ENCODE measurements around the gene MYCN.

Gene MYCN

GRCh38 chr2:15979051-15979758, 38.9 kb downstream of the MYCN start:
- DNase-seq (ENCODE audit: low spot score): no peak

DNA sequence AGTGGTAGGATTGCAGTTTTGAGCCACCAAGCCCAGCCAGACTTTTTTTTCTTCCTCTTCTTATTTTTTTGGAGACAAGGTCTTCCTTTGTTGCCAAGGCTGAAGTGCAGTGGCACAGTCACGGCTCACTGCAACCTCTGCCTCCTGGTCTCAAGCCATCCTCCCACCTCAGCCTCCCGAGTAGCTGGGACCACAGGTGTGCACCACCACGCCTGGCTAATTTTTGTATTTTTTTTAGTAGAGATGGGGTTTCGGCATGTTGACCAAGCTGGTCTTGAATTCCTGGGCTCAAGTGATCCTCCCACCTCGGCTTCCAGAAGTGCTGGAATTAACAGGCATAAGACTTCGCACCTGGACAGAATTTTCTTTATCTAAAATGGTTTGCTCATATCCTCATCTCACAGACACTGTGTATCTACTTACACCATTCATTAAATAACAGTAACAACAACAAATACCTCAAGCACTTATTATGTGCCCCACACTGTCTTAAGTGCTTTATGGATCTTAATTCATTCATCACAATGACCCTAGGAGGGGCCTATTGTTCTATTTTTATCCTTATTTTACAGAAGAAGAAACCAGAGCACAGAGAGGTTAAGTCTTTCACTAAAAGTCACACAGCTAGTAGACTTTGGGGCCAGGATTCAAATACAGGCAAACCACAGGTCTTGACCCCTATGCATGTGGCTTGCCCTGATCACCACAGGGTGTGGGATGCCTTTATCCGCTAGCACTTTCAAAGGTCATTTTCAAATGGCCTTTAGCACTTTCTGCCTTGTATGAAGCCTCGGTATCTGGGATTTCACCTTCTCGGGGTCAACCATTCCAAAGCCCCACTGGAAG, 39.6 kb downstream of the MYCN start:
- DNase-seq (ENCODE audit: low spot score): no peak

GRCh38 chr2:15980605-15981098, 40.3 kb downstream of the MYCN start:
- no peak for DNase-seq (ENCODE audit: low spot score)

DNA sequence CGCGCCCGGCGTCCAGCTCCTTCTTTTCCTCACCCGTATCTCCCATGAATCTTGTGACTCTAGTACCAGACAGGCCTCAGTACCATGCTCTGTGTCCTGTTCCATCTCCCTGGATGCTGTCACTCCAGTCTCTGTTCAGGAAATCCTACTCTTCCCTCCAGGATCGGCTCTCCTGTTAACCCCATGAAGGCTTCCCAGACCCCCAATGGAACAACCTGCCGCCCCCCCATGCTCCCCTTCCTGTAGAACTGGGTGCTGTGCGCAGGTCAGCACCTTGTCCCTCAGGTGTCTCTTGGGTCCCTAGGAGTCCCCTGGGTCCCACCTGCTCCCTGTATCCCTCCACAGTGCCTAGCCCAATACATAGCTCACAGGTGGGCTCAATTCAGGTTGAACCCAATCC, 41.3 kb downstream of the MYCN start:
- DNase-seq (ENCODE audit: low spot score): no peak

DNA sequence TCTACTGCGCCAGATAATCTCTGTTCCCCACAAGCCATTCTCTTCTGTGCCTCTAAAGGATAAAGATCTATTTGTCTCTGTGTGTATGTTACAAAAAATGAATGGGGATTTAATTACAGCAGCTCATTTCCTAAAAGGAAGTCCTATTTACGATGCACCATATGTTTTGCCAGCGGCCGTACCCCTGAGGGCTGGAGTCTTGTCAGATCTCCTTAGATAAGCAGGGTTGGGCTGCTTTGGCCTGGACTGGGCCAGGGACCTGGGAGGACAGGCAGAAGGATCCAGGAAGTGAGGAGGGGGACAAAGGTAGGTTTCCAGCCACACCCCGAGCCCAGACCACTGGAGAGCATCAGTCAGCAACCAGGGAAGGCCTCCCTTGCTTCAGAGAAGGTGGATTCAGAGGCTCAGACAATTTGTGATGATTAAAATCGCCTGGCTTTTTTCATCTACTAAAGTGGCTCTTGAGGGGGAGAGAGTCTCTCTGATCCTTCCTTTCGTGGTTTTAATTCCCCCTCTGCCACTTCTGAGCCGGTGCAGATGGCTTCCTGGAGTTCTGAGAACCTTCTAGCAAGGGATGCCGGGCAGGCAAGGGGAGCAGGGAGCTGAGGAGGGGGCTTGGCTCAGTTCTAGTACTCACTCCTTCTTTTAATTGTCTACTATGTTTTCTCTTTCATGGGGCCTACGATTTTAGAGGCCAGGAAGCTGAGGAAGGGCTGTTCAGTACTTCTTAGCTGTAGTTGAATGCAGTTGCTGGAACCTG, 42.1 kb downstream of the MYCN start:
- no peak for DNase-seq (ENCODE audit: low spot score)

DNA sequence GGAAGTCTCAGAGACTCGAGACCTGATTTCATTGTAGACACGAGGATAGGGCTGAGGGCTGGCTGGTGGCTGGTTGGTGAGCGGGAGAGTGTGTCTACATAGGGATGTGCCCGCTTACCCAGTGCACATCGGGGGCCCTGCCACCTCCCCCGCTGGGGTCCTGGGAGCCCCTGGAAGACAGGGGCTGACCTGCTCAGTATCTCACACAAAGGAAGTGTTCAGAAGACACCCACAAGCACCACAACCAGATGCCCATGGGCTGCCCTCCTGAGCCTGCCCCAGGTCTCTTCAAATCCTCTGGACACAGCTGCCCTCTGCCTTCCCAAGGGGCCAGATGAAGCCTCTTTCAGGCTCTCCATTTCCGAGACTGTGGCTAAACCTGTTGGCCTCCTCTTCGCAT, 43.1 kb downstream of the MYCN start:
- no peak for DNase-seq (ENCODE audit: low spot score)

- DNase-seq (ENCODE audit: low spot score): no peak
Observed at GRCh38 chr2:15984368-15985255, 44.3 kb downstream of the MYCN start.

DNA sequence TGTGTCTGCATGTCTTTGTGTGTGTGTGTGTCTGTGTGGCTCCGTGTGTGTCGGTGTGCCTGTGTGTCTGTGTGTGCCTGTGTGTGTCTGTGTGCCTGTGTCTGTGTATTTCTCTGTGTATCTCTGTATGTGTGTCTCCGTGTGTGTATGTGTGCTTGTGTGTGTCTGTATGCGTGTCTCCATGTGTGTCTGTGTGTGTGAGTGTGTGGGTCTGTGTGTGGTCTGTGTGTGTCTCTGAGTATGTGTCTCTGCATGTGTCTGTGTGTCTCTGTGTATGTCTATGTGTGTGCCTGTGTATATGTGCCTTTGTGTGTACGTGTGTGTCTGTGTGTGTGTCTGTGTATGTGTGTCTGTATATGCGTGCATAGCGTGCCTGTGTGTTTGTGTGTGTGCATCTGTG, 45.2 kb downstream of the MYCN start:
- DNase-seq (ENCODE audit: low spot score): no peak

DNA sequence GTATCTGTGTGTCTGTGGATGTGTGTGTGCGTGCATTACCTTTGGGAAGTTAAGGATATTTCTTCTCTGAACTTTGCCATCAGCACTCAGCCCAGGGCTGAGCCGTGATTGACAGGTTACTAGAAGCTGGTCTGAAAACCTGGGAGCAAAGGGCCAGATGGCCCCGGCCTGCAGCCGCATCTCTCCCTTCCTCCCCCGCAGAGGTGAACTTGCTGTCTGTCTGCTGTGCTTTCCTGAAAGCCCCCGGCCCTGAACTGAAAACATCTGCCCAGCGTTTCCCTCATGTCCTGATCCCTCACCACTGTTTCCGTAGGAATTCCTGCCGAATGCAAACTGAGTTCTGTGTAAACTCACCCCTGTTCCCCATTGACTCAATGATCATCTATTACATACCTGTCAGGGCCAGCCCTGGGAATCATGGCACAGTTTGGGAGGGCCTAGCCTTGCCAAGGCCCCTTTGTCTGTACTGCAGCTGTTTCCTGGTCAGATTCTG, 45.8 kb downstream of the MYCN start:
- DNase-seq (ENCODE audit: low spot score): no peak

DNA sequence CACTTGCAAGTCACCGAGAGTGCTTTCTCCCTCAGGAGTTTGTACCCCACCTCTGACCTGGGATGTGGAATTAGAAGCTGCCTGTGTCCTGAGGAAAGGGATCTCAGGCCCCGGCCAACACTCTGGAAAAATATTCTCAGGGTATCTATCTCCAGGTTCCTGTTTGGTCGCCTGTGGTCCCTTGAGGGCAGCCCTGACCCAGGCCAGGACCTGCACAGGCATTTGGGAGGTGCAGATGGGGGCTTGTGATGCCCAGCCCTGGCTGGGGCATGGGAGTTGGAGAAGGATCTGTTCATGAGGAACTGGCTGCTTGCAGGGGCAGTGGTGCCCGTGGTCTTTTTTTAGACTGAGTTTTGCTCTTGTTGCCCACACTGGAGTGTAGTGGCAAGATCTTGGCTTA, 46.3 kb downstream of the MYCN start:
- no peak for DNase-seq (ENCODE audit: low spot score)

GRCh38 chr2:15988733-15989132, 48.4 kb downstream of the MYCN start:
- DNase-seq (ENCODE audit: low spot score): no peak

GRCh38 chr2:15989559-15989958, 49.2 kb downstream of the MYCN start:
- no peak for DNase-seq (ENCODE audit: low spot score)

- no peak for DNase-seq (ENCODE audit: low spot score)
Observed at GRCh38 chr2:15990151-15991101, 50.1 kb downstream of the MYCN start.

- no peak for DNase-seq (ENCODE audit: low spot score)
Observed at GRCh38 chr2:15991231-15991630, 50.9 kb downstream of the MYCN start.

GRCh38 chr2:15992457-15993231, 52.3 kb downstream of the MYCN start:
- DNase-seq (ENCODE audit: low spot score): no peak

- DNase-seq (ENCODE audit: low spot score): no peak
Observed at GRCh38 chr2:15993232-15993610, 52.9 kb downstream of the MYCN start.

GRCh38 chr2:15993666-15994065, 53.3 kb downstream of the MYCN start:
- DNase-seq (ENCODE audit: low spot score): no peak

DNA sequence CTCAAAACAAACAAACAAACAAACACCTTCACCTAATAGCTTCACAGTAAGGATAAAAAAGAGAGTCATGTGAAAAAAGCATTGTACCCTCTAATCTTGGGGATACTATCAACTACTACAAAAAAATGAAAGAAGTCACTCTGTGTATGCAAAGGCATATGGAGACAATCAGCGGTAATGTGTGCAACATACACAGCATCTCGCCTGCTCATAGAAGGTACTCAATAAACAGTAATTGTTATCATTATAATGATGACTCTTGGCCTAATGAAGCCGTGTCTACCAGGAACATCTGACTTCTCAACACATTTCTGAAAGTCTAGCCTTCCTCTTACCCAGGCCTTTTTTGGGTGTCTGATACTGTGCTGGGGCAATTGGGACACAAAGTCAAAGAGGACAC, 55.3 kb downstream of the MYCN start:
- DNase-seq (ENCODE audit: low spot score): no peak
